ENCODE measurements around the gene FGGY. TPM values are rescaled to one million over a fixed set of nuclear protein-coding genes. Genes with fewer than 3 reads are reported as not detected.
"Not testable (repeated sequence)": the region's sequence is repeated elsewhere in the genome, so short reads cannot be mapped to it uniquely, and the experiment has no call there.

FGGY gene
- total RNA-seq, 1 donor from 2014 or later, result 16.4 TPM

GRCh38 chr1:59526240-59526639 is 229.3 kb downstream of the FGGY start:
- H3K27ac Mint-ChIP-seq (ENCODE audit: unreplicated experiment), result no peak overlapping the region
- H3K27me3 Mint-ChIP-seq (ENCODE audit: low read depth), result no peaks in the 10 kb centered on the region
- H3K4me3 Mint-ChIP-seq, result no peak overlapping the region
- TF ChIP-seq, protein P1, sequence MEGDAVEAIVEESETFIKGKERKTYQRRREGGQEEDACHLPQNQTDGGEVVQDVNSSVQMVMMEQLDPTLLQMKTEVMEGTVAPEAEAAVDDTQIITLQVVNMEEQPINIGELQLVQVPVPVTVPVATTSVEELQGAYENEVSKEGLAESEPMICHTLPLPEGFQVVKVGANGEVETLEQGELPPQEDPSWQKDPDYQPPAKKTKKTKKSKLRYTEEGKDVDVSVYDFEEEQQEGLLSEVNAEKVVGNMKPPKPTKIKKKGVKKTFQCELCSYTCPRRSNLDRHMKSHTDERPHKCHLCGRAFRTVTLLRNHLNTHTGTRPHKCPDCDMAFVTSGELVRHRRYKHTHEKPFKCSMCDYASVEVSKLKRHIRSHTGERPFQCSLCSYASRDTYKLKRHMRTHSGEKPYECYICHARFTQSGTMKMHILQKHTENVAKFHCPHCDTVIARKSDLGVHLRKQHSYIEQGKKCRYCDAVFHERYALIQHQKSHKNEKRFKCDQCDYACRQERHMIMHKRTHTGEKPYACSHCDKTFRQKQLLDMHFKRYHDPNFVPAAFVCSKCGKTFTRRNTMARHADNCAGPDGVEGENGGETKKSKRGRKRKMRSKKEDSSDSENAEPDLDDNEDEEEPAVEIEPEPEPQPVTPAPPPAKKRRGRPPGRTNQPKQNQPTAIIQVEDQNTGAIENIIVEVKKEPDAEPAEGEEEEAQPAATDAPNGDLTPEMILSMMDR (conservative IDR thresholded peaks at IDR 0.05), result no peak
- no peaks in the 10 kb centered on the region for H3K9me3 Mint-ChIP-seq
- peaks cover 5% of the 10 kb centered on the region for H3K4me1 Mint-ChIP-seq
- no peak for DNase-seq (ENCODE audit: low read depth, low spot score)
- H3K36me3 Mint-ChIP-seq (ENCODE audit: low read depth), result no peaks in the 10 kb centered on the region

DNA sequence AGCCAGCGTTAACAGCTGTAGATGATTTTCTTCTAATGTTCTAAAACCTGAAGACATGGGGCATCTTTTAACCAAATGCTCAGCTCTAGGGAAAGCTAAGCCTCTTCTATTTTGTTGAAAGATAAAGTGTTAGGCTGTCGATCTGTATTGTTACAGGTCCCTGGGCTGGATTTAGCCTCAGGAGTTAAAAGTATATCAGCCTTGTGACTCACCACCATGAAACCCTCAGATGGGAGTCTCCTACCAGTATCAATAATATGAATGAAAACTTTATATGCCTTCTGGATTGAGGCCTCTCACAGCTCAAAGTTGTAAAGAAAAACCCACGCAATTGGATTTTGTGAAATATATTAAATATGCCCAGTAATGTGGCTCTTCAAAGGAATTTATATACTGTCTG is 231.6 kb downstream of the FGGY start:
- peaks cover 4% of the 10 kb centered on the region for H3K4me1 Mint-ChIP-seq
- H3K27me3 Mint-ChIP-seq (ENCODE audit: low read depth), result no peaks in the 10 kb centered on the region
- H3K27ac Mint-ChIP-seq (ENCODE audit: unreplicated experiment), result no peak overlapping the region
- H3K4me3 Mint-ChIP-seq, result no peak overlapping the region
- TF ChIP-seq, protein P1 (conservative IDR thresholded peaks at IDR 0.05), result no peak
- no peaks in the 10 kb centered on the region for H3K9me3 Mint-ChIP-seq
- peaks cover 4% of the 10 kb centered on the region for H3K36me3 Mint-ChIP-seq (ENCODE audit: low read depth)
- DNase-seq (ENCODE audit: low read depth, low spot score), result no peak

- TF ChIP-seq, protein P1 (conservative IDR thresholded peaks at IDR 0.05), result no peak
- peaks cover 4% of the 10 kb centered on the region for H3K36me3 Mint-ChIP-seq (ENCODE audit: low read depth)
- no peaks in the 10 kb centered on the region for H3K27me3 Mint-ChIP-seq (ENCODE audit: low read depth)
- H3K4me1 Mint-ChIP-seq, result peaks cover 4% of the 10 kb centered on the region
- no peak overlapping the region for H3K27ac Mint-ChIP-seq (ENCODE audit: unreplicated experiment)
- H3K4me3 Mint-ChIP-seq, result no peak overlapping the region
- no peaks in the 10 kb centered on the region for H3K9me3 Mint-ChIP-seq
- DNase-seq (ENCODE audit: low read depth, low spot score), result no peak
Measured at GRCh38 chr1:59528900-59529299, 232.0 kb downstream of the FGGY start.

- no peaks in the 10 kb centered on the region for H3K9me3 Mint-ChIP-seq
- TF ChIP-seq, protein P1 (conservative IDR thresholded peaks at IDR 0.05), result no peak
- H3K36me3 Mint-ChIP-seq (ENCODE audit: low read depth), result peaks cover 7% of the 10 kb centered on the region
- H3K27me3 Mint-ChIP-seq (ENCODE audit: low read depth), result no peaks in the 10 kb centered on the region
- peaks cover 4% of the 10 kb centered on the region for H3K4me1 Mint-ChIP-seq
- H3K27ac Mint-ChIP-seq (ENCODE audit: unreplicated experiment), result no peak overlapping the region
- no peak for DNase-seq (ENCODE audit: low read depth, low spot score)
- no peak overlapping the region for H3K4me3 Mint-ChIP-seq
Measured at GRCh38 chr1:59530119-59530518, 233.2 kb downstream of the FGGY start.

- no peak overlapping the region for H3K27ac Mint-ChIP-seq (ENCODE audit: unreplicated experiment)
- no peaks in the 10 kb centered on the region for H3K9me3 Mint-ChIP-seq
- peaks cover 4% of the 10 kb centered on the region for H3K4me1 Mint-ChIP-seq
- peaks cover 7% of the 10 kb centered on the region for H3K36me3 Mint-ChIP-seq (ENCODE audit: low read depth)
- no peak overlapping the region for H3K4me3 Mint-ChIP-seq
- no peaks in the 10 kb centered on the region for H3K27me3 Mint-ChIP-seq (ENCODE audit: low read depth)
- TF ChIP-seq, protein P1 (conservative IDR thresholded peaks at IDR 0.05), result no peak
- no peak for DNase-seq (ENCODE audit: low read depth, low spot score)
Measured at GRCh38 chr1:59532102-59532501, 235.2 kb downstream of the FGGY start.

DNA sequence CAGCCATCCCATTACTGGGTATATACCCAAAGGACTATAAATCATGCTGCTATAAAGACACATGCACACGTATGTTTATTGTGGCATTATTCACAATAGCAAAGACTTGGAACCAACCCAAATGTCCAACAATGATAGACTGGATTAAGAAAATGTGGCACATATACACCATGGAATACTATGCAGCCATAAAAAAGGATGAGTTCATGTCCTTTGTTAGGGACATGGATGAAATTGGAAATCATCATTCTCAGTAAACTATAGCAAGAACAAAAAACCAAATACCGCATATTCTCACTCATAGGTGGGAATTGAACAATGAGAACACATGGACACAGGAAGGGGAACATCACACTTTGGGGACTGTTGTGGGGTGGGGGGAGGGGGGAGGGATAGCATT is 241.6 kb downstream of the FGGY start:
- not testable (repeated sequence) for H3K4me3 Mint-ChIP-seq; H3K36me3 Mint-ChIP-seq (ENCODE audit: low read depth); DNase-seq (ENCODE audit: low read depth, low spot score); H3K9me3 Mint-ChIP-seq; H3K27ac Mint-ChIP-seq (ENCODE audit: unreplicated experiment); H3K27me3 Mint-ChIP-seq (ENCODE audit: low read depth); H3K4me1 Mint-ChIP-seq

Measured in neural crest cell (in vitro differentiated cells).